Dermis microvascular lymphatic vessel endothelial cell (primary cell): ENCODE results near the gene ANKEF1. TPM values are rescaled to one million over a fixed set of nuclear protein-coding genes. Genes with fewer than 3 reads are reported as not detected.
"Not testable (repeated sequence)": the region's sequence is repeated elsewhere in the genome, so short reads cannot be mapped to it uniquely, and the experiment has no call there.

Source experiments
- DNase-seq, 2 donors: peaks; one replicate each; pipeline versions ENCODE4 v3.0.0 to v3.0.0-alpha.2; 2010; ENCODE audit warnings: low read depth in 2 of 2
- total RNA-seq: library from RNA; depleted of rRNA; stranded (reverse); fragments of >200 nt; gene quantifications from 2 replicates; pipeline ENCODE4 v1.2.1, GENCODE V29; 2014

ANKEF1 gene
- total RNA-seq: 0.76 and 1.2 TPM in 2 replicates

- peak in 1 of 2 donors; percentile 63 for DNase-seq
These were observed at the start of gene ANKEF1 for GRCh38 chr20:10034717-10035571. Gene ANKEF1, plus strand, starts transcription at chr20:10034987. Its CDS starts 3,315 bp downstream, at chr20:10038302.

GRCh38 chr20:9985281-9985680 is 49.5 kb upstream of the ANKEF1 start:
- DNase-seq: no peak

DNA sequence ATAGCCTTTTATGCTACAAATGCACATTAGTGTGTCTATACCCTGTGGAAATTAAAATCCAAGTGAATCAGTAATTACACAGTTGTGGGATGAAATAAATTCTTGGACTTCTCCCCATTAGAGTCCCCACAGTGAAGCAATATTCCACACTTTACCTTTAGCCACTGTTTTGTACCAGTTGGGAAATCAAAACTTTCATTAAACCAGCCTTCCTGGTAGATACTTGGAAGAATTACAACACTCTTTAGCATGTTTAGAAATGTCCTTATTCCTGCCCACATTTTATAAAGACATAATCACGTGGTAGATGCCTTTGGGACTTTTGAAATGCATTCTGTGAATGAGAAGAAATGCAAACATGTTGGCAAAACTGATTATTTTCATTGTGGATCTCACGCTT is 49.0 kb upstream of the ANKEF1 start:
- no peak for DNase-seq

- DNase-seq: no peak
These were observed 45.6 kb upstream of the ANKEF1 start for GRCh38 chr20:9989066-9989724.

DNA sequence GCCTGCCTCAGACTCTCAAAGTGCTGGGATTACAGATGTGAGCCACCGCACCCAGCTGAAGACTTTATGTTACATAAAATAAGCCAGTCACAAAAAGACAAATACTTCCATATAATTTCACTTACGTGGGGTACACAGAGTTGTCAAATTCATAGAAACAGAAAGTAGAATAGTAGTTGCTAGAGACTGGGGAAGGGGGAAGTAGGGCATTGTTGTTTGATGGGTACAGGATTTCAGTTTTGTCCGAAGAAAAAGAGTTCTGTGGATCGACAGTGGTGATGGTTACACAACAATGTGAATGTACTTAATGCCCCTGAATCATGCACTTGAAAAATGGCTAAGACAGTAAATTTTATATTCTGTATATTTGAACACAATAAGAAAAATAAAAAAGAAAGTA is 41.6 kb upstream of the ANKEF1 start:
- DNase-seq: no peak

- no peak for DNase-seq
These were observed 40.1 kb upstream of the ANKEF1 start for GRCh38 chr20:9994676-9995075.

DNA sequence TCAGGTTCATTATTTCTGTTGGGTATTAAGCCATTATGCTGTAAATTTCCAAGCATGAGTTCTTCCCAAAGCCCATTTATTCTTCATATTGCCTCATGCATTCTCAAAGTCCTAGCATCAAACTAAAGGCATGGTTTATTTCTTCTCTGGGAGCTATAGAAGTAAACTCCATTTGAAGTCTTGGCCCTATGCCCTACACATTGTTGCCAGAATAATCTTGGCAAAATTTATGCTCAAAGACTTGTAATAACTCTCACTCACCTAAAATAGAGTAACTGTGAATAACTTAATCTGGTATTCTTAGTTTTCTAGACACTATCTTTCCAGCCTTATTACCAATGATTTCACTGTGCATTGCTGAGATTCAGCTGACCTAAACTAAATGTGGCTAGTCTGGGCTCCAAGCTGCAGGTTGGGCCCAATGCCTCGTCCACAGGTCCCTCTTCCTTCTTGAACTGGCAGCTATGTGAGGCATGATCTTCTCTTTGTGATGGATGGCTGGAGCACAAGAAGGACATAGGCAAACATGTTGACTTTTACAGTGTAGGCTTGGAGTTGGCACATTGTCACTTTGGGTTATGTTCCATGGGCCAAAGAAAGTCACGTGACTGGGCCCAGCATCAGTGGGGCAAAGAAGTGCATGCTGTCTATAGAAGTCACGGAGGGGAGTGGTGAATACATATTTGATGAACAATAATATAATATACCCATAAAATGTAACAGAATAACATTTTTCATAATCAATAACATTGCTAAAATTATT is 39.1 kb upstream of the ANKEF1 start:
- no peak for DNase-seq

DNA sequence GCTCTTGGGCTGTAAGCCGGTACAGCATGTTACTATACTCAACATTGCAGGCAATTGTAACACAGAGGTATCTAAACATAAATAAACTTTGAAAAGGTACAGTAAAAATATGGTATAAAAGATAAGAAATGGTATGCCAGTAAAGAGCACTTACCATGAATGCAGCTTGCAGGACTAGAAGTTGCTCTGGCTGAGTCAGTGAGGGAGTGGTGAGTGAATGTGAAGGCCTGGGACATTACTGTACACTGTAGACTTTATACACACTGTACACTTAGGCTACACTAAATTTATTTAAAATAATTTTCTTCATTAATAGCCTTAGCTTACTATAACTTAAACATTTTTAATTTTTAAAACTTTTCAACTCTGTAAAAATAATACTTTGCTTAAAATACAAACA is 37.8 kb upstream of the ANKEF1 start:
- DNase-seq: no peak

DNA sequence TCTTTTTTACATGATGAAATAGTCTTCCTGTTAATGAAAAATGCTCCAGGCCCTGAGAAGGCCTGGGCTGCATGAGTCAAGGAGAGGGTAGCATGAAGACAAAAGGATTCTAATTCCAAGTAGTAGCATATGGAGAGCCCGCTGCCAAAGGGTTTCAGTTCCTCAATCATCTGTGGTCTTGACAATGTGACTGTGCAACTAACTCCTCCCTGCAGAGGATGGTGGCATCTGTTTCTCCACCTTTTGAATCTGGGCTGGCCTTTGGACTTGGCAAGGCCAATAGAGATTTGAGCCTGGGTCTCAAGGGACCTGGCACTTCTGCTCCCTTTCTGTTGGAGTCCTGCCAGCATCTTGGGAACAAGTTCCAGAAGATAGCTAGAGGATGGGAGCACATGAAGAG is 35.1 kb upstream of the ANKEF1 start:
- DNase-seq: no peak

DNA sequence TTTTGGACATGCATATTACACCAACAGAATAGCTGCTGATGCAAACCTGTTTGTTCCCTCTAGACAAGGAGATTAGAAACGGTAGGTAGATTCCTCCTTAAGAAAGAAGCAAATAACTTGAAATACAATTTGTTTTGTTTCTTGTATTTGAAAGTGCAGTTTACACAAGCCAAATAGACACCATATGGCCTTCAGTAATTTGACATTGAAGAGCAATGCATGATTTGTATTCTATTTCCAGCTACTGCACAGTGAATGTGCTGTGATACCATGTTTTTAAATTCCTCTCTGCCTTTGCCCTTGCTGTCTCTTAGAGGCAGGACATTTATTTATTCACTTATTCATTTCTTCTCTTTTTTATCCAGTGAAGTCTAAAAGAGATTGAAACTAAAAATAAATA is 31.9 kb upstream of the ANKEF1 start:
- DNase-seq: no peak

DNA sequence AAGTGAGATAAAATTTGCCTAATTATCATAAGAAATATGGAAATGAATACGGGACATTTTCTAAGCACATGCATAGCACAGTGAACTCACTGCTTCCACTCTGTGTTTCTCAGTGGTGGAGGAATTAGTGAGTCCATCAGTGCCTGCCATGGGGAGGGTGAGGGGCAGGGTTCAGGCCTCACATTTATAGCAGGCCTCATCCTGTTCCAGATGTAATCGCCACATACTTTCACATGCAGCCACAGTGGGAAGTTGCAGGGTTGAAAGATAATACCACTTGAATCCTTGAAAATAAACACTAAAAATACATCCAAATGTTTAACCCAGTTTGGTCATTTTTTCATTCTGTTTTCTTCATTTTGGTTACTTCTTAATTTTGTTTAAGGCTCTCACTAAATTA is 29.9 kb upstream of the ANKEF1 start:
- DNase-seq: no peak

GRCh38 chr20:10005885-10006284 is 28.9 kb upstream of the ANKEF1 start:
- DNase-seq: no peak

DNA sequence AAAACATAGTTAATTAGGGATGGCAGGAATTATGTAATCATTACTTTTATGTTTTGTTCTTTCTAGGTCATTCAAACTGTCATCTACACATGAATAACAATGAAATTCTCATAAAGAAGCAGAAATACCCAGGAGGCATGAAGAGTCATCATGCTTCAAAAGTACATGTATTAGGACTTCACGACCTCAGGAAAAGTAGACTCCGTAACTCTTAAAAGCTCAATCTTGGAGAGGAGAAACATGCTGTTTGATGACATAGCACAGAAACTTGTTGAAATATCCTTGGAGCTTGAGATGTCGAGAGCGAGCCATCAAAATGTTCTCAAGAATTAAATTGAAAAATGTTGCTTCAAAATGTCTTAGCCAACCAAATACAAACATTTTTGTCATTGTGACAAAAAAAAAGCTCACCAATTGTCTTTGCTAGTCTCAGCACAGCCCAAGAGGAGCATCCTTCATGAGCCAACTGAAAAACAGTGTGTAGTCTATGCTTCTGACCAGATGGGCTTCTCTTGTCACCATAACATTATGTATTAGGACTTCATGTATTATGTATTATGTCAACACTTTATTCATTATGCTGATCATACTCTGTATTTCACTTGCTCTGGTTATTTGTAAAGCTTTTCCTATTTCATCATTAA is 28.2 kb upstream of the ANKEF1 start:
- DNase-seq: no peak

- DNase-seq: no peak
These were observed 27.6 kb upstream of the ANKEF1 start for GRCh38 chr20:10007158-10007557.

DNA sequence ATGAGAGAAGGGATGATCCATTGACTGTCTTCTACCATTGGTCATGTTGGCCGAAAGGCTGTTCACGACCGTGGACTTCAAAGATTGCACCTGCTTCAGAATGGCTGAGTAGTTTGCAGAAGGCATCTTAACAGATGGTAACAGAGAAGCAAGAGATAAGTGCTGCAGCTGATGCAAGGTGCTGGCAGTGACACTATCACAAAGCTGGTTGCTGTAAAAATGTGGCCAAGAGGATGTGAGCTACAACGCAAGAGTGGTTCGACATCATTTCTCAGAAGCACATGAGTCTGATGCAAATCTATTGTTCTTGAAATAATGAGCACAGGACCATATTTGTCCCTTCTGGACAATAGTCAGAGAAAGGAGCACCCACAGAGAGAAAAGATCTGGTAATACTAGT is 27.0 kb upstream of the ANKEF1 start:
- DNase-seq: no peak

DNA sequence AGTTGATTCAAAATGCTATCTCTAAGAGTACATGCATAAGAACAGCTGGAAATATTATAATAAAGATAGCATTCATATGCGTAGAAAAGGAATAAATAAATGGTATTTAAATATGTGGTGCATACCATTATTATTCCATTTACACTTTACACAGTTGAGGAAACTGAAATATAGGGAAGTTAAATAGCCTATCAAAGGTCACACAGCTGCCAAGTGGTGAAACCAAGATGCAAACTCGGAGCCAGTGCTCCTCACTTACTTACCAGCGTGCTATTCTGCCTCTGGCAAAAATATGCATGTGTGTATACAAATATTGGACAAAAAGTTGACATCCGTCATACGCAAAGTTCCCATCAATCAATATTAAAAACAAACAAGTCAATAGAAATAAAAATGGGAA is 22.3 kb upstream of the ANKEF1 start:
- no peak for DNase-seq

DNA sequence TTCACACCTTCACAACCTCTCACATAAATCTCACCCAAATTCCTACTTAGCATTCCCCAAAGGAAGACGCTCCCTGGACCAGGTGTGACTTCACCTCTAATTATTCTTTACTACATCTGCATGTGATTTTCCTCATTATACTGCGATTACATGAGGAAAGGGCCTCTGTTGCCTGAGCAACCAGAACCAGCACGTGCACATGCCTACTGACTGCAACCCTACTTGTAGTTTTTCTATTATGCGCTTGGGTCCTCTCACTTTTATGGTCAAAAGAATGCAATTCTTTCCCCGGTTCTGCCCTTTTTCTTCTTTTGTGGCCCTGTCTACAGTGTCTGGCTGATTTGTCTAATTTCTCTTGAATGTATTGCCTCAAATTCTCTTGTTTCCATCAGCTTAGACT is 20.4 kb upstream of the ANKEF1 start:
- DNase-seq: no peak

DNA sequence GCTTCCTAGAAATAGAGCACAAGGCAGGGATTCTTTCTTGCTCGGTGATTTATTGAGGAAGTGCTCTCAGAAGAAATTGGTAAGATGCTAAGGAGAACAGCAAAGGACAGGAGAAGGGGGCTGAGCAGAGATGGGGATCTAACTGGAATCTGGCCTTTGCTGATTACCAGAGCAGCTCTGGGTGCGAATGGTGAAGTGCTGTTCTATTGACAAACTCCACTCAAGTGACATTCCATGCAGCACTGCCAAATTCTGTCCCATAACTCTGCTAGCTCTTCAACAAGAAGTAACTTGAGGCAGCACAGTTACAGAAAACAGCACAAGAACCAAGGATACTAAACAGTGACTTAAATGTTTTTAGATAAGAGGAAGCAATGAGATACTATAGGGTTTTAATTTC is 13.8 kb upstream of the ANKEF1 start:
- DNase-seq: no peak

- no peak for DNase-seq
These were observed 12.2 kb upstream of the ANKEF1 start for GRCh38 chr20:10022625-10023024.

- no peak for DNase-seq
These were observed 10.9 kb upstream of the ANKEF1 start for GRCh38 chr20:10023911-10024310.

DNA sequence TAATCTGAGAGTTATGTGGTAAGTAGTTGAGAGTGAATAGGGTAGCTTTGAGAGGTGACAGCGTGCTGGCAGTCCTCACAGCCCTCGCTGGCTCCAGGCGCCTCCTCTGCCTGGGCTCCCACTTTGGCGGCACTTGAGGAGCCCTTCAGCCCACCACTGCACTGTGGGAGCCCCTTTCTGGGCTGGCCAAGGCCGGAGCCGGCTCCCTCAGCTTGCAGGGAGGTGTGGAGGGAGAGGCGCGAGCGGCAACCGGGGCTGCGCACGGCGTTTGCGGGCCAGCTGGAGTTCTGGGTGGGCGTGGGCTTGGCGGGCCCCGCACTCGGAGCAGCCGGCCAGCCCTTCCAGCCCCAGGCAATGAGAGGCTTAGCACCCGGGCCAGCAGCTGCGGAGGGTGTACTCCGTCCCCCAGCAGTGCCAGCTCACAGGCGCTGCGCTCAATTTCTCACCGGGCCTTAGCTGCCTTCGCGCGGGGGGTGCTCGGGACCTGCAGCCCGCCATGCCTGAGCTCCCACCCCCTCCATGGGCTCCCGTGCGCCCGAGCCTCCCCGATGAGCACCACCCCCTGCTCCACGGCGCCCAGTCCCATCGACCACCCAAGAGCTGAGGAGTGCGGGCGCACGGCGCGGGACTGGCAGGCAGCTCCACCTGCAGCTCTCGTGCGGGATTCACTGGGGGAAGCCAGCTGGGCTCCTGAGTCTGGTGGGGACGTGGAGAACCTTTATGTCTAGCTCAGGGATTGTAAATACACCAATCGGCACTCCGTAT is 3.2 kb upstream of the ANKEF1 start:
- not testable (repeated sequence) for DNase-seq
